ENCODE data around the gene CIB4. TPM values are rescaled to one million over a fixed set of nuclear protein-coding genes. Genes with fewer than 3 reads are reported as not detected.

Gene CIB4
- total and polyA plus RNA-seq, 2 of the 13 experiments (the other 11 are each of a cell fraction or from before 2014, with no cell fraction given): not detected

DNA sequence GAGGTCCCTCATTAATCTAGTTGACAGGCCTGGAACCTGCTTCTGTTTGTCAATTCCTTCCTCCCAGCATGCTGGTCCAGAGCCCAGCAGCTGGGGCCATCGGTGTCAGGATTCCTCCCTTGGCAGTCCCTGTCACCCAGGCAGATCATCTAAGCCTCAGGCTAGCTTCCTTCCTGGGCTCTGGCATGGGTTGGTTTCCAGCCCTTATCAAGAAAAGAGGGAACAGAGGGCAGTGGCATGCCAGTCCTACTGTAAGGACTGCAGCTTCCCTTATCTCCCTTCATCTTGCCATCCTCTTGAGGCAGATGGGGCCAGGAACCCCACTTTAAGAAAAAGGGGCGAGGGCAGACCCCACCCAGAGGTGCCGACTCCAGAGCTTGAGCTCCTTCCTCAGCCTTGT lies 40.5 kb upstream of the CIB4 start:
- POLR2A ChIA-PET: no interaction called here
- no peak overlapping the region for H3K9ac ChIP-seq (ENCODE audit: insufficient read depth, low read depth, low read length)
- H3K4me3 ChIP-seq (replicated peaks in 1 of 3; ENCODE audit: insufficient read depth in 1 of 3, low read depth in 2 of 3, low read length in 3 of 3): no peak overlapping the region
- H3K36me3 ChIP-seq (replicated peaks in 1 of 2; ENCODE audit: control insufficient read depth in 1 of 2, insufficient read depth in 2 of 2, low read length in 2 of 2): no peaks in the 10 kb centered on the region
- DNase-seq (ENCODE audit: low spot score) (no peak), ATAC-seq (no peak), FAIRE-seq (no peak)
- in situ Hi-C loops (cut with HindIII; ENCODE audit: extremely low pct_ligation_motif_present, low pct_unique_long_range_greater_than_20kb) (no loop called here), intact Hi-C loops (cut with micrococcal nuclease; ENCODE audit: unreplicated experiment) (no loop called here)
- 11% methylated on average over 3 of the region's 3 CpGs for WGBS (ENCODE audit: low lambda C conversion rate)
- no peaks in the 10 kb centered on the region for H4K20me1 ChIP-seq (ENCODE audit: insufficient read depth, low read length)
- CTCF ChIA-PET (ENCODE audit: low intra/inter-chr PET ratio, low total read pairs): no interaction called here
- TF ChIP-seq IRX3 (CRISPR knock-in tag; IDR thresholded peaks at IDR 0.05; ENCODE audit: borderline replicate concordance, low read depth): no peak
- no peak for TF ChIP-seq ZFX (CRISPR knock-in tag; IDR thresholded peaks at IDR 0.05; ENCODE audit: low read depth)
- no peak for TF ChIP-seq ZNF75D (CRISPR knock-in tag; IDR thresholded peaks at IDR 0.05; ENCODE audit: borderline replicate concordance)
- TF ChIP-seq, protein P1, sequence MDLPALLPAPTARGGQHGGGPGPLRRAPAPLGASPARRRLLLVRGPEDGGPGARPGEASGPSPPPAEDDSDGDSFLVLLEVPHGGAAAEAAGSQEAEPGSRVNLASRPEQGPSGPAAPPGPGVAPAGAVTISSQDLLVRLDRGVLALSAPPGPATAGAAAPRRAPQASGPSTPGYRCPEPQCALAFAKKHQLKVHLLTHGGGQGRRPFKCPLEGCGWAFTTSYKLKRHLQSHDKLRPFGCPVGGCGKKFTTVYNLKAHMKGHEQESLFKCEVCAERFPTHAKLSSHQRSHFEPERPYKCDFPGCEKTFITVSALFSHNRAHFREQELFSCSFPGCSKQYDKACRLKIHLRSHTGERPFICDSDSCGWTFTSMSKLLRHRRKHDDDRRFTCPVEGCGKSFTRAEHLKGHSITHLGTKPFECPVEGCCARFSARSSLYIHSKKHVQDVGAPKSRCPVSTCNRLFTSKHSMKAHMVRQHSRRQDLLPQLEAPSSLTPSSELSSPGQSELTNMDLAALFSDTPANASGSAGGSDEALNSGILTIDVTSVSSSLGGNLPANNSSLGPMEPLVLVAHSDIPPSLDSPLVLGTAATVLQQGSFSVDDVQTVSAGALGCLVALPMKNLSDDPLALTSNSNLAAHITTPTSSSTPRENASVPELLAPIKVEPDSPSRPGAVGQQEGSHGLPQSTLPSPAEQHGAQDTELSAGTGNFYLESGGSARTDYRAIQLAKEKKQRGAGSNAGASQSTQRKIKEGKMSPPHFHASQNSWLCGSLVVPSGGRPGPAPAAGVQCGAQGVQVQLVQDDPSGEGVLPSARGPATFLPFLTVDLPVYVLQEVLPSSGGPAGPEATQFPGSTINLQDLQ (CRISPR knock-in tag; IDR thresholded peaks at IDR 0.05): no peak
- no peak for TF ChIP-seq SOX6 (IDR thresholded peaks at IDR 0.05)
- TF ChIP-seq SOX6 (CRISPR knock-in tag; IDR thresholded peaks at IDR 0.05): no peak
- TF ChIP-seq, protein P2, sequence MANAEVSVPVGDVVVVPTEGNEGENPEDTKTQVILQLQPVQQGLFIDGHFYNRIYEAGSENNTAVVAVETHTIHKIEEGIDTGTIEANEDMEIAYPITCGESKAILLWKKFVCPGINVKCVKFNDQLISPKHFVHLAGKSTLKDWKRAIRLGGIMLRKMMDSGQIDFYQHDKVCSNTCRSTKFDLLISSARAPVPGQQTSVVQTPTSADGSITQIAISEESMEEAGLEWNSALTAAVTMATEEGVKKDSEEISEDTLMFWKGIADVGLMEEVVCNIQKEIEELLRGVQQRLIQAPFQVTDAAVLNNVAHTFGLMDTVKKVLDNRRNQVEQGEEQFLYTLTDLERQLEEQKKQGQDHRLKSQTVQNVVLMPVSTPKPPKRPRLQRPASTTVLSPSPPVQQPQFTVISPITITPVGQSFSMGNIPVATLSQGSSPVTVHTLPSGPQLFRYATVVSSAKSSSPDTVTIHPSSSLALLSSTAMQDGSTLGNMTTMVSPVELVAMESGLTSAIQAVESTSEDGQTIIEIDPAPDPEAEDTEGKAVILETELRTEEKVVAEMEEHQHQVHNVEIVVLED (CRISPR knock-in tag; IDR thresholded peaks at IDR 0.05; ENCODE audit: borderline replicate concordance): no peak
- no peak for TF ChIP-seq ZNF282 (IDR thresholded peaks at IDR 0.05; ENCODE audit: partially characterized antibody)
- no peak for TF ChIP-seq ZNF883 (CRISPR knock-in tag; IDR thresholded peaks at IDR 0.05; ENCODE audit: not compliant biosample characterization)
- TF ChIP-seq, protein P3, sequence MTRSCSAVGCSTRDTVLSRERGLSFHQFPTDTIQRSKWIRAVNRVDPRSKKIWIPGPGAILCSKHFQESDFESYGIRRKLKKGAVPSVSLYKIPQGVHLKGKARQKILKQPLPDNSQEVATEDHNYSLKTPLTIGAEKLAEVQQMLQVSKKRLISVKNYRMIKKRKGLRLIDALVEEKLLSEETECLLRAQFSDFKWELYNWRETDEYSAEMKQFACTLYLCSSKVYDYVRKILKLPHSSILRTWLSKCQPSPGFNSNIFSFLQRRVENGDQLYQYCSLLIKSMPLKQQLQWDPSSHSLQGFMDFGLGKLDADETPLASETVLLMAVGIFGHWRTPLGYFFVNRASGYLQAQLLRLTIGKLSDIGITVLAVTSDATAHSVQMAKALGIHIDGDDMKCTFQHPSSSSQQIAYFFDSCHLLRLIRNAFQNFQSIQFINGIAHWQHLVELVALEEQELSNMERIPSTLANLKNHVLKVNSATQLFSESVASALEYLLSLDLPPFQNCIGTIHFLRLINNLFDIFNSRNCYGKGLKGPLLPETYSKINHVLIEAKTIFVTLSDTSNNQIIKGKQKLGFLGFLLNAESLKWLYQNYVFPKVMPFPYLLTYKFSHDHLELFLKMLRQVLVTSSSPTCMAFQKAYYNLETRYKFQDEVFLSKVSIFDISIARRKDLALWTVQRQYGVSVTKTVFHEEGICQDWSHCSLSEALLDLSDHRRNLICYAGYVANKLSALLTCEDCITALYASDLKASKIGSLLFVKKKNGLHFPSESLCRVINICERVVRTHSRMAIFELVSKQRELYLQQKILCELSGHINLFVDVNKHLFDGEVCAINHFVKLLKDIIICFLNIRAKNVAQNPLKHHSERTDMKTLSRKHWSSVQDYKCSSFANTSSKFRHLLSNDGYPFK (CRISPR knock-in tag; IDR thresholded peaks at IDR 0.05; ENCODE audit: borderline replicate concordance): no peak
- no peak for TF ChIP-seq TBL1XR1 (IDR thresholded peaks at IDR 0.05; ENCODE audit: borderline replicate concordance, low read length, partially characterized antibody)
- TF ChIP-seq, protein P4, sequence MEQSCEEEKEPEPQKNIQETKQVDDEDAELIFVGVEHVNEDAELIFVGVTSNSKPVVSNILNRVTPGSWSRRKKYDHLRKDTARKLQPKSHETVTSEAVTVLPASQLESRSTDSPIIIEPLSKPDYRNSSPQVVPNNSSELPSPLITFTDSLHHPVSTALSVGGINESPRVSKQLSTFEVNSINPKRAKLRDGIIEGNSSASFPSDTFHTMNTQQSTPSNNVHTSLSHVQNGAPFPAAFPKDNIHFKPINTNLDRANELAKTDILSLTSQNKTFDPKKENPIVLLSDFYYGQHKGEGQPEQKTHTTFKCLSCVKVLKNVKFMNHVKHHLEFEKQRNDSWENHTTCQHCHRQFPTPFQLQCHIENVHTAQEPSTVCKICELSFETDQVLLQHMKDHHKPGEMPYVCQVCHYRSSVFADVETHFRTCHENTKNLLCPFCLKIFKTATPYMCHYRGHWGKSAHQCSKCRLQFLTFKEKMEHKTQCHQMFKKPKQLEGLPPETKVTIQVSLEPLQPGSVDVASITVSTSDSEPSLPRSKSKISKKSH (CRISPR knock-in tag; IDR thresholded peaks at IDR 0.05; ENCODE audit: borderline replicate concordance): no peak
- no peak for TF ChIP-seq SMAD9 (CRISPR knock-in tag; IDR thresholded peaks at IDR 0.05)
- H3K27me3 ChIP-seq (ENCODE audit: control insufficient read depth in 1 of 2, insufficient read depth in 2 of 2, low read length in 2 of 2): peaks cover 5 to 74% of the 10 kb centered on the region in 2 experiments
- H3K4me1 ChIP-seq (ENCODE audit: insufficient read depth, low read length): no peaks in the 10 kb centered on the region
- H3K9me3 ChIP-seq (ENCODE audit: low read length): no peaks in the 10 kb centered on the region
- no peak overlapping the region for H3K27ac ChIP-seq (ENCODE audit: extremely low read length, insufficient read depth, low read length)
- H3K79me2 ChIP-seq (ENCODE audit: insufficient read depth, low read length): no peaks in the 10 kb centered on the region
- no TSS peak for BruUV-seq (replicated peaks)
- no peak overlapping the region for H2AFZ ChIP-seq (ENCODE audit: low read length)
- H3K4me2 ChIP-seq (ENCODE audit: low read depth, low read length): no peak overlapping the region

Data from HepG2 (cell line).